HEK293T (cell line): Measurements from ENCODE around the gene CCDC57.

Experiments
- FOXM1 ChIP-seq: fragments of 450-650 bp; IDR thresholded peaks from 2 replicates; pipeline ENCODE4 v1.6.1; 2017; ENCODE audit warnings: mild to moderate bottlenecking, borderline replicate concordance
- NFRKB ChIP-seq: fragments of 450-650 bp; IDR thresholded peaks from 2 replicates; pipeline ENCODE4 v1.6.1; 2016; ENCODE audit warnings: mild to moderate bottlenecking, moderate library complexity
- SP1 ChIP-seq: fragments of 450-650 bp; IDR thresholded peaks from 2 replicates; pipeline ENCODE4 v1.6.1; 2017
- SUZ12 ChIP-seq: fragments of 450-650 bp; IDR thresholded peaks from 2 replicates; pipeline ENCODE4 v1.6.1; 2016; ENCODE audit warnings: mild to moderate bottlenecking
- ZNF384 ChIP-seq: fragments of 450-650 bp; IDR thresholded peaks from 2 replicates; pipeline ENCODE4 v1.6.1; 2016

DNA sequence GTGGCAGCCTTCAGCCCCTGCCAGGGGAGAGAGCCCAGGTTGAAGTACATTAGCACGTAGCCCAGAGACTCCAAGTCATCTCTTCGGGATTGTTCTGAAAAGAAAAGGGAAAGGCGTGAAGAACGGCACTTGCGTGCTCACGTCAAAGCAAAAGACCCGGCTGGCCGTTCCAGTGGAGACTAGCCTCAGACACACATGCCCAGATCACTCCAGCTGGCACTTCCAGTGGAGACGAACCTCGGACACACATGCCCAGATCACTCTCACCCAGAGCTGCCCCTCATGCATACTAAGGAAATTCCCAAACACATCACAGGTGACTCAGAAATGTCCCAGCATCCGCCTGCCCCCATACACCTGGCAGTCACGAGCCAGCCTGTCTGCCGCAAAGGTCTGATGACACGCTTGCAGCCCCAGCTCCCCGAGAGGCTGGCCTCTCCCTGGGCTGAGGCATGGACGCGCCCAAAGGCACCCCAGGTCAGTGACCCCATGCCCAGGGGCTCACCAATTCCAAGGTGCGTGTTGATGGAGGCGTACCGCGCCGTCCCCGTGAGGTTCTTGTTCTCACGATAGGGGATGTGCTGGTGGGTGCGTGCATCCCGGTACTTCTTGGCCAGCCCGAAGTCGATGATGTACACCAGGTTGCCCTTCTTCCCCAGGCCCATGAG lies 40.0 kb upstream of the CCDC57 start:
- TF ChIP-seq FOXM1 (no peak), SUZ12 (no peak), NFRKB (no peak), SP1 (no peak), ZNF384 (no peak)
